ENCODE measurements around the gene SPNS3.

The SPNS3 gene

DNA sequence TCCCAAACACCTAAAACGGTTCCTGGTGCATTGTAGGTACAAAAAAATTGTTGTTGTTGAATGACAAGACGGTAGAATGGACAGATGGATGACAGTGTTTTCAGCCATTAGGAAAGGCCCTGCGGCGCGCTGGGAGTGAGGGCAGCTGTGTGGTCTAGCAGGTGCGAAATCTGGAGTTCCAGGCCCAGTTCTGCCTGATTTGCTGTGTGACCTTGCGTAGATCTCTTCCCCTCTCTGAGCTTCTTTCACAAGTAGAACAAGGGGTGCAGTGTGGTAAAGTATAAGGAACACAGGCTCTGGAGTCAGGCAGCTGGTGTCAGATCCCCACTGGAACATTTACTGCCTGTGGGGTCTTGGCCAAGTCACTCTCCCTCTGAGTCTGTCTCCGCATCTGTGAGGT is 90.2 kb downstream of the SPNS3 start:
- in situ Hi-C loops (cut with HindIII; ENCODE audit: low sequenced_read_pairs) = no loop called here
- TF ChIP-seq, protein P1, sequence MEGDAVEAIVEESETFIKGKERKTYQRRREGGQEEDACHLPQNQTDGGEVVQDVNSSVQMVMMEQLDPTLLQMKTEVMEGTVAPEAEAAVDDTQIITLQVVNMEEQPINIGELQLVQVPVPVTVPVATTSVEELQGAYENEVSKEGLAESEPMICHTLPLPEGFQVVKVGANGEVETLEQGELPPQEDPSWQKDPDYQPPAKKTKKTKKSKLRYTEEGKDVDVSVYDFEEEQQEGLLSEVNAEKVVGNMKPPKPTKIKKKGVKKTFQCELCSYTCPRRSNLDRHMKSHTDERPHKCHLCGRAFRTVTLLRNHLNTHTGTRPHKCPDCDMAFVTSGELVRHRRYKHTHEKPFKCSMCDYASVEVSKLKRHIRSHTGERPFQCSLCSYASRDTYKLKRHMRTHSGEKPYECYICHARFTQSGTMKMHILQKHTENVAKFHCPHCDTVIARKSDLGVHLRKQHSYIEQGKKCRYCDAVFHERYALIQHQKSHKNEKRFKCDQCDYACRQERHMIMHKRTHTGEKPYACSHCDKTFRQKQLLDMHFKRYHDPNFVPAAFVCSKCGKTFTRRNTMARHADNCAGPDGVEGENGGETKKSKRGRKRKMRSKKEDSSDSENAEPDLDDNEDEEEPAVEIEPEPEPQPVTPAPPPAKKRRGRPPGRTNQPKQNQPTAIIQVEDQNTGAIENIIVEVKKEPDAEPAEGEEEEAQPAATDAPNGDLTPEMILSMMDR (IDR thresholded peaks at IDR 0.05; ENCODE audit: low read depth, low read length) = no peak
- no peak overlapping the region for H3K4me3 ChIP-seq (ENCODE audit: low read depth, low read length)
- no peak for DNase-seq (ENCODE audit: low read depth, low spot score)

DNA sequence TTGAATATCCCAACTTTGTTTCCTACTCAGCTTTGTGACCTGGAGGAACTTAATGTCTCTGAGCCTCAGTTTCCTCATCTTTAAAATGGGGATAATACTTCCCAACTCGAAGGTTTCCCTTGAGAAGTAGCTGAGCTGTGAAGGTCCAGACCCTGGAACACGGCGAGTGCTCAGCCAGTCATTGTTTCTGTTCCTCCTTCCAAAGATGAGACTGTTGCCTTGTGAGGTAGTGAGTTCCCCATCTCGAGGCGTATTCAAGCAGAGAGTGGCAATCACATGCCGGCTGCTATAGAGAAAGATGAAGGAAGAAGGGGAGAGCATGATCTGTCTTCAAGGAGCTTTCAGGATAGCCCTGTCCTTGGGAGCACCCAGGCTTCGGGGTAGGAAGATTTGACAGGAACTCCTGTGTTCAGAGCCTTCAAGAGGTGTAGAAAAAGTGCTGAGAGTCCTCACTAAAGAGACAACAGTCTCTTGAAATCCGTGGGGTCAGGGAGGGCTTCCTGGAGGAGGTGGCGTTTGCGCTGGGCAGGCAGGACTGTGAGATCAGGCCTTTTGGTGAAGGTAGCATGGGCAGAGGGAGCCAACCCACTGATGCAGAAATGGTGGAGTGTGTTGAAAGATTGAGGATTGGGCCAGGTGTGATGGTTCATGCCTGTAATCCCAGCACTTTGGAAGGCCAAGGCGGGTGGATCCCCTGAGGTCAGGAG is 92.1 kb downstream of the SPNS3 start:
- in situ Hi-C loops (cut with HindIII; ENCODE audit: low sequenced_read_pairs) = no loop called here

DNA sequence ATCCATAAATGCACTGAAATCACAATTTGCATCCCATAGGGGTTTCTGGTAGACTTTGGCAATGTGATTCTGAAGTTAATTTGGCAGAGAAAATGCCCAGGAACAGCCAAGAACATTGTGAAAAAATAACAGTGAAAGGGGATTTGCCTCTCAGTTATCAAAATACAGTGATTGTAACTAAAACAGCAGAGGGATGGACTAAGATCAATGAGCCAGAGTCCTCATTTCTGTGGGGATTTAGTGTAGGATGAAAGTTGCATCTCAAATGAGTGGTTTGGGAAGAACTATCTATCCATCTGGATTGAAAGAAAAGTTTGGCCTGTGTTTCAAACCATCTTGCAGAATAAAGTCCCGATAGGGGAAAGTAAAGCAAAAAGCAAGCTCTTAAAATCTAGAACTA is 93.4 kb downstream of the SPNS3 start:
- H3K4me3 ChIP-seq (ENCODE audit: low read depth, low read length) = no peak overlapping the region
- no peak for DNase-seq (ENCODE audit: low read depth, low spot score)
- TF ChIP-seq, protein P1 (IDR thresholded peaks at IDR 0.05; ENCODE audit: low read depth, low read length) = no peak
- in situ Hi-C loops (cut with HindIII; ENCODE audit: low sequenced_read_pairs) = no loop called here

More for the DNA sequence above, 92.1 kb downstream of the SPNS3 start:
- no peak for DNase-seq (ENCODE audit: low read depth, low spot score)
- TF ChIP-seq, protein P1 (IDR thresholded peaks at IDR 0.05; ENCODE audit: low read depth, low read length) = no peak
- no peak overlapping the region for H3K4me3 ChIP-seq (ENCODE audit: low read depth, low read length)

DNA sequence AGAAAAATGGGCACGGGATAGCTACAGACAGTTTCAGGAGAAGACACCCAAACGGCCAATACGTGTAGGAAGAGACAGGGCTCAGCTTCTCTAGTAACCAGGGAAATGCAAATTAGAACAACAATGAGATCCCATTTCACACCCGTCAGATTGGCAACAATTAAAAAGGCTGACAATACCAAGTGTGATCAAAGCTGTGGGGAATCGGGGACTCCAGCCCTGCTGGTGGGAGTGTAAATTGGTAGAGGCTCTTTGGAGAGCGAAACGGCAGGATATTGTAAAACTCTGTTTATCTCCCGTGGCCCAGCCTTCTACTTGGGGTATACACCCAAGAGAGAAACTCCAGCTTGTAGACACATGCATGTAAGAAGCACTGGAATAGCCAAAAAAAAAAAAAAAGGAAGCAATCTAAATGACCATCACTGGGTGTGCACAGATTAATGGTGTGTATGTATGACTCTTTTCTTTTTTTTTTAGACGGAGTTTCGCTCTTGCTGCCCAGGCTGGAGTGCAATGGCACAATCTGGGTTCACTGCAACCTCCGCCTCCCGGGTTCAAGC is 93.9 kb downstream of the SPNS3 start:
- TF ChIP-seq, protein P1 (IDR thresholded peaks at IDR 0.05; ENCODE audit: low read depth, low read length) = no peak
- in situ Hi-C loops (cut with HindIII; ENCODE audit: low sequenced_read_pairs) = no loop called here
- DNase-seq (ENCODE audit: low read depth, low spot score) = no peak
- H3K4me3 ChIP-seq (ENCODE audit: low read depth, low read length) = no peak overlapping the region

DNA sequence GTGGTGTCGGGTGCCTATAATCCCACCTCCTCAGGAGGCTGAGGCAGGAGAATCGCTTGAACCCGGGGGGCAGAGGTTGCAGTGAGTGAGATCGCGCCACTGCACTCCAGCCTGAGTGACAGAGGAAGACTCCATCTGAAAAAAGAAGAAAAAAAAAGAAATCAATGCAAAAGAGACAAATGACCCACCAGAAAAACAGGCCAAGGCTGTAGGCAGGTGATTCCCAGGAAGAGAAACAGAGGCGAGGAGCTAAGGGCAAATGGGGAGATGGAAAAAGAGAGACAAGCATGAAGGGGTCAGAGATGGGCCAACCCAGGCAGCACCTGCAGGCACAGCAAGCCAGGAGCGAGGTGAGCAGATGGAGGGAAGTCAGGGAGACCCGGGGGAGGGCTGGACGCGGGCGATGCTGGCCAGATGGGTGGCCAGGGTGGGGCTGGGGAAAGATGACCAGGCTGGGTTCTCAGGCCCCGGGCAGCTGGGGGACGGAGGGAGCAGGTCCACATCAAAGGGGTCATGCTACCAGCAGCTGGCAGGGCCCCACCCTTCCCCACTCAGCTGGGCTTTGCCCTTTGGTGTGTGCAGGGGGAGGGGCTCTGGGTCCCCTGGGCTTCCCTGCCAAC is 95.9 kb downstream of the SPNS3 start:
- TF ChIP-seq, protein P1 (IDR thresholded peaks at IDR 0.05; ENCODE audit: low read depth, low read length) = no peak
- in situ Hi-C loops (cut with HindIII; ENCODE audit: low sequenced_read_pairs) = no loop called here
- DNase-seq (ENCODE audit: low read depth, low spot score) = no peak
- no peak overlapping the region for H3K4me3 ChIP-seq (ENCODE audit: low read depth, low read length)

DNA sequence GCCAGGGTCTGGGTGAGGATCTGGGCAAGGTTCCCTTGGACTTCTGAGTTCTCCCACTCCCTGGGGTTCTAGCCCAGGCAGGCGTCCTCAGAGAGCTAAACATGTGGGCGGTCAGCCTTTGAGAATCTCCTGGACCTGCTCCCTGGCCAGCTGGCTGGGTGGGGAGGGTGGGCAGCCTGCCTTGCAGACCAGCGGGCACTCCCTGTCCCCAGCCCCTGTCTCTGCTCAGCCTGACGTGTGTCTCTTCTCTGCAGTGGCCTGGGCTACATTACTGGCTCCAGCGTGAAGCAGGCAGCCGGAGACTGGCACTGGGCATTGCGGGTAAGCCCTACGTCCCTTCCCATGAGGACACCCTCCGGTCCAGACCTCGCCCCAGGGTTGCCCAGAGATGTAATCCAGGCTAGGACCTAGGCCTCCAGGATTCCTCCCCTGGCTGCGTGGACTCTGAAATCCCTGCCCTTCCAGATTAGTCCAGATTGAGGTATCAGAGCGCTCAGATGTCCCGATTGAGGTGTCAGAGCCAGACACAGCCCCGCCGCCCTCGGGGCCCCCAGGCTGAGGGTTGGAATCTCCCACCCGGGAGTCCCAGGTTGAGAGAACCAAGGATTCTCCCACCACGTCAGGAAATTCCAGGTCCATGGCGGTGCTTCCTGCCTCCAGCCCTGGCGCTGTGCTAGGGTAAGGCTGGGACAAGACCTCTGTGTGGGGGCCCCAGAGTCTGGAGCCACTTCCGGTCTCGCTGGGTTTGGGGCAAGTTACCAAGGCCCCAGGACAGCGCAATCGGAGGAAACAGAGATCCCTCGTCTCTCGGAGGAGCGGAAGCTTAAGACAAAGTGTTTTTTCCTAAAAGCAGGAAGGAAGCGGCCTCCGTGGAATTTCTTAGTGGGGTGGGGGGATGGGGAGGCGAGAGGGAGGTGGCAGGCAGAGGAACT is 97.3 kb downstream of the SPNS3 start:
- no peak overlapping the region for H3K4me3 ChIP-seq (ENCODE audit: low read depth, low read length)
- TF ChIP-seq, protein P1 (IDR thresholded peaks at IDR 0.05; ENCODE audit: low read depth, low read length) = no peak
- in situ Hi-C loops (cut with HindIII; ENCODE audit: low sequenced_read_pairs) = no loop called here
- DNase-seq (ENCODE audit: low read depth, low spot score) = no peak
